ENCODE data around the gene FUCA1. TPM values are rescaled to one million over a fixed set of nuclear protein-coding genes. Genes with fewer than 3 reads are reported as not detected.
"Not testable (repeated sequence)": the region's sequence is repeated elsewhere in the genome, so short reads cannot be mapped to it uniquely, and the experiment has no call there.

FUCA1 gene
- total and polyA plus RNA-seq, 10 of the 15 experiments (the other 5 are each of a cell fraction or from before 2014, with no cell fraction given): 33.3 to 117 (median 52.6) TPM

GRCh38 chr1:23854568-23854967 lies 13.5 kb downstream of the FUCA1 start (continued):
- TF ChIP-seq TCF3 (IDR thresholded peaks at IDR 0.05; ENCODE audit: borderline replicate concordance, insufficient read depth, low read depth, low read length) (no peak), MAX (IDR thresholded peaks at IDR 0.05; ENCODE audit: low read depth, low read length) (no peak), IRF3 (IDR thresholded peaks at IDR 0.05) (no peak), RAD21 (IDR thresholded peaks at IDR 0.05; ENCODE audit: insufficient read depth, low read depth, low read length) (peak; percentile 35), NKRF (conservative IDR thresholded peaks at IDR 0.05) (no peak)

- H3K4me3 ChIP-seq; in situ Hi-C loops (cut with MboI); SMC1A ChIA-PET (ENCODE audit: uncharacterized antibody, unreplicated experiment); DNase-seq (ENCODE audit: low read depth, low spot score); ATAC-seq; H3K4me2 ChIP-seq (ENCODE audit: control insufficient read depth, insufficient read depth); H3K9ac ChIP-seq (ENCODE audit: control insufficient read depth, insufficient read depth, low read length); H3K27me3 ChIP-seq (replicated peaks in 1 of 2; ENCODE audit: control insufficient read depth in 2 of 2, insufficient read depth in 2 of 2, low read length in 1 of 2); H3K4me1 ChIP-seq (ENCODE audit: control insufficient read depth, insufficient read depth, low read length); RAD21 ChIA-PET (ENCODE audit: unreplicated experiment); BruUV-seq (replicated peaks); H3K79me2 ChIP-seq (ENCODE audit: control insufficient read depth, insufficient read depth, low read length); H3K9me3 ChIP-seq (replicated peaks; ENCODE audit: control insufficient read depth, insufficient read depth, low read length); H2AFZ ChIP-seq (ENCODE audit: control insufficient read depth, low read depth, low read length); CTCF ChIA-PET; H3K27ac ChIP-seq (ENCODE audit: control insufficient read depth, insufficient read depth); H4K20me1 ChIP-seq (ENCODE audit: control insufficient read depth, insufficient read depth); FAIRE-seq; H3K36me3 ChIP-seq (ENCODE audit: control insufficient read depth in 2 of 2, insufficient read depth in 2 of 2, low read length in 1 of 2); POLR2A ChIA-PET: not testable (repeated sequence)
- WGBS (ENCODE audit: insufficient coverage, insufficient replicate concordance, low lambda C conversion rate, missing lambda C conversion rate): no CpG with 5 or more reads among the region's 34 CpGs
- intact Hi-C loops (cut with micrococcal nuclease; ENCODE audit: unreplicated experiment): loop anchor here (5.0 kb wide), 1 partner anchor 171 kb away; no protein-coding TSS in a partner anchor
Observed at GRCh38 chr1:23853124-23853523, 15.0 kb downstream of the FUCA1 start.

- BruUV-seq (replicated peaks); H3K4me3 ChIP-seq; H3K79me2 ChIP-seq (ENCODE audit: control insufficient read depth, insufficient read depth, low read length); H3K9ac ChIP-seq (ENCODE audit: control insufficient read depth, insufficient read depth, low read length); H3K27me3 ChIP-seq (replicated peaks in 1 of 2; ENCODE audit: control insufficient read depth in 2 of 2, insufficient read depth in 2 of 2, low read length in 1 of 2); in situ Hi-C loops (cut with MboI); H2AFZ ChIP-seq (ENCODE audit: control insufficient read depth, low read depth, low read length); H3K27ac ChIP-seq (ENCODE audit: control insufficient read depth, insufficient read depth); H3K4me2 ChIP-seq (ENCODE audit: control insufficient read depth, insufficient read depth); DNase-seq (ENCODE audit: low read depth, low spot score); H3K4me1 ChIP-seq (ENCODE audit: control insufficient read depth, insufficient read depth, low read length); H4K20me1 ChIP-seq (ENCODE audit: control insufficient read depth, insufficient read depth); POLR2A ChIA-PET; FAIRE-seq; H3K9me3 ChIP-seq (replicated peaks; ENCODE audit: control insufficient read depth, insufficient read depth, low read length); H3K36me3 ChIP-seq (ENCODE audit: control insufficient read depth in 2 of 2, insufficient read depth in 2 of 2, low read length in 1 of 2); ATAC-seq: not testable (repeated sequence)
- intact Hi-C loops (cut with micrococcal nuclease; ENCODE audit: unreplicated experiment): loop anchor here (5.0 kb wide), 1 partner anchor 169 kb away; no protein-coding TSS in a partner anchor
- RAD21 ChIA-PET (ENCODE audit: unreplicated experiment): interaction anchor here (0.6 kb wide), 1 partner anchor 353 kb away, joined by 3 read pairs; no protein-coding TSS in a partner anchor
- SMC1A ChIA-PET (ENCODE audit: uncharacterized antibody, unreplicated experiment): interaction anchor here (1.4 kb wide), 1 partner anchor 42 kb away, joined by 3 read pairs; no protein-coding TSS in a partner anchor
- CTCF ChIA-PET: interaction anchor here (1.1 to 1.2 kb wide), 2 partner anchors 12 to 40 kb away, joined by 3 to 4 read pairs; no protein-coding TSS in a partner anchor
Observed at GRCh38 chr1:23851406-23851805, 16.7 kb downstream of the FUCA1 start.
